ENCODE measurements around the gene GFI1. TPM values are rescaled to one million over a fixed set of nuclear protein-coding genes. Genes with fewer than 3 reads are reported as not detected.
"Not testable (repeated sequence)": the region's sequence is repeated elsewhere in the genome, so short reads cannot be mapped to it uniquely, and the experiment has no call there.

GFI1 gene
- total and polyA plus RNA-seq, 3 experiments from 2014 or later: 26.0 to 74.6 (median 70.9) TPM

DNA sequence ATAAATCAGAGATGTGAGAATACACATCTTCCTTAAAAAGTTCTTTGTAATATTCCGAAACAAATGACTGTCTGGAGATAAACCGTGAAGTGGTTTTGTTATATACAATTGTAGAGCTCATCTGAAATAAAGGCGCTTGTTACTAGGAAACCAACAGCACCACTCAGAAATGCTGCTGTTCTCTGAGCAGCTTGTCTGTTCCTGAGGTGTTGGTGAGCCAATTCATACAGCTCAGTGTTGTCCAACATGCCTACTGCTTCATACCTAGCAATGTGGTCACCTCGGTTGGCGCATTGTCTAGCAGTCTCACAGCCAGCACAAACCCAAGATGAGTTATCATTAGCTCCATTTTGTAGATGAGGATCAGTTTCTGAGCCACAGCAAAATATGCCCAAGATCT, 44.4 kb downstream of the GFI1 start:
- DNase-seq: no peak
- no peaks in the 10 kb centered on the region for H3K36me3 ChIP-seq (ENCODE audit: insufficient read depth, low read length)
- H3K27me3 Mint-ChIP-seq: peaks cover 0 to 1% of the 10 kb centered on the region in 2 donors
- H3K27me3 ChIP-seq (ENCODE audit: insufficient read depth, low read length, poor library complexity, severe bottlenecking): no peaks in the 10 kb centered on the region
- H3K4me3 Mint-ChIP-seq: no peak overlapping the region
- no peaks in the 10 kb centered on the region for H3K36me3 Mint-ChIP-seq
- no peaks in the 10 kb centered on the region for H3K9me3 ChIP-seq (ENCODE audit: low read length)
- ChIA-PET POLR2A (no interaction called here), CTCF (interaction anchor here (1.1 to 1.2 kb wide), 3 partner anchors 13 to 24 kb away, joined by 3 to 4 read pairs (median 3); no protein-coding TSS in a partner anchor)
- no peaks in the 10 kb centered on the region for H3K4me1 ChIP-seq (ENCODE audit: insufficient read depth, low read length)
- no peak overlapping the region for H3K27ac Mint-ChIP-seq
- H3K27ac ChIP-seq (ENCODE audit: low read depth, low read length): no peak overlapping the region
- no peaks in the 10 kb centered on the region for H3K9me3 Mint-ChIP-seq
- peaks cover 0 to 9% (median 7%) of the 10 kb centered on the region in 3 donors for H3K4me1 Mint-ChIP-seq
- H3K4me3 ChIP-seq (ENCODE audit: low read length): no peak overlapping the region

DNA sequence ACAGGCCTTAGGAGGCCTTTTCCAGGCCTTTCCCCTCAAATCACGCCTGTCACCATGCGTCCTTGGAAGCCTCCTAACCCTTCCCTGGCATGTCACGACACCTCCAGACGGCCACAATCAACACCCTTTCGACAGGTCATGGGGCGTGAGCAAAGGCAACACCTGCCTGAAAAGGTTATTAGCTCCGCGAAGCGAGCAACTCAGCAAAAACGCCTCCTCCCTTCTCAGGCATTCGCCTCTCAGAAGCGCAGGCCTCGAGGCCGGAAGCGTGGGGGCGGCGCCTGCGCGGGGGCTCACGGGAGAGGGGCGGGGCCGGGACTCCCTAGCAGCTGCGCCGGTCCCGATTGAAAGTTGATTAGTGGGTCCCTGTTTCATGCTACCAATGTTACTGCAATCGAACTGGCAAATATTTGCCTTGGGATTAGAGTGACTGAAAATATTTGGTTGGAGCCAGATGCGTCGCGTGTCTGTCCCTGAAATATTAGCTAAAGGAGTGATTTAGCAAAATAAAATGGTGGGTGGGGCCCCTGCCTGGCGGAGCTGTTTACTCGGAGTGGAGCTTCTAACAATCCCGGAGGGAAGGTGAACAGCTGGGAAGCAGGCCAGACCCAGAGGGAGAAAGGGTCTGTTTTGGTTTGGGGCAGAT, 44.9 kb downstream of the GFI1 start:
- CTCF ChIA-PET: interaction anchor here (1.1 to 1.2 kb wide), 2 partner anchors 14 to 17 kb away, joined by 3 to 4 read pairs; no protein-coding TSS in a partner anchor

DNA sequence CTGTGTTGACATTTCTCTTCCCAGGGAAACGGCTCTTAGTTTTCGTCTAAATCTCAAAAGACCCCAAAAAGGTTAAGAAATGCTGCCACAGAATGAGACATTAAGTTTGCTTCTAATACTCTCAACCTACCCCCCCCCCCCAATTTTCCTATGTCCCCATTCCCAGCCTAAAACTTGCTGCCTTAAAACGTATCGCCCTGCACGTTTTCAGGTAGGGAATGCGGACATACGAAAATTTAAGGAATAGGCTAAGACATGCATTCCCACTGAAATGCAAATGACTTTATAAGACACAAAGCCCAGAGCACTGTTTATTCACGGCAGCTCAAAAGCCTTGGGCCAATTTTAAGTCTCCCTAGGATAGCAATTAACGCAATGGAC, 45.4 kb downstream of the GFI1 start:
- CTCF ChIA-PET: no interaction called here
- DNase-seq: no peak
- H3K9me3 ChIP-seq (ENCODE audit: low read length): no peaks in the 10 kb centered on the region
- H3K27me3 ChIP-seq (ENCODE audit: insufficient read depth, low read length, poor library complexity, severe bottlenecking): no peaks in the 10 kb centered on the region
- H3K4me3 ChIP-seq (ENCODE audit: low read length): no peak overlapping the region
- Mint-ChIP-seq H3K4me1 (peaks cover 0 to 9% (median 7%) of the 10 kb centered on the region in 3 donors), H3K27ac (peak overlapping the region in 1 of 8 donors; percentile 9), H3K36me3 (no peaks in the 10 kb centered on the region), H3K27me3 (peaks cover 0 to 1% of the 10 kb centered on the region in 2 donors), H3K9me3 (no peaks in the 10 kb centered on the region), H3K4me3 (no peak overlapping the region)
- POLR2A ChIA-PET: no interaction called here
- H3K36me3 ChIP-seq (ENCODE audit: insufficient read depth, low read length): no peaks in the 10 kb centered on the region
- H3K4me1 ChIP-seq (ENCODE audit: insufficient read depth, low read length): no peaks in the 10 kb centered on the region
- no peak overlapping the region for H3K27ac ChIP-seq (ENCODE audit: low read depth, low read length)

More for the DNA sequence above, 44.9 kb downstream of the GFI1 start:
- Histone ChIP-seq H3K4me3 (ENCODE audit: low read length) (no peak overlapping the region), H3K27me3 (ENCODE audit: insufficient read depth, low read length, poor library complexity, severe bottlenecking) (no peaks in the 10 kb centered on the region), H3K27ac (ENCODE audit: low read depth, low read length) (no peak overlapping the region), H3K4me1 (ENCODE audit: insufficient read depth, low read length) (no peaks in the 10 kb centered on the region), H3K36me3 (ENCODE audit: insufficient read depth, low read length) (no peaks in the 10 kb centered on the region), H3K9me3 (ENCODE audit: low read length) (no peaks in the 10 kb centered on the region)
- DNase-seq: no peak
- H3K4me1 Mint-ChIP-seq: peaks cover 0 to 9% (median 7%) of the 10 kb centered on the region in 3 donors
- no peak overlapping the region for H3K27ac Mint-ChIP-seq
- H3K9me3 Mint-ChIP-seq: no peaks in the 10 kb centered on the region
- no peak overlapping the region for H3K4me3 Mint-ChIP-seq
- peaks cover 0 to 1% of the 10 kb centered on the region in 2 donors for H3K27me3 Mint-ChIP-seq
- no peaks in the 10 kb centered on the region for H3K36me3 Mint-ChIP-seq
- POLR2A ChIA-PET: no interaction called here

DNA sequence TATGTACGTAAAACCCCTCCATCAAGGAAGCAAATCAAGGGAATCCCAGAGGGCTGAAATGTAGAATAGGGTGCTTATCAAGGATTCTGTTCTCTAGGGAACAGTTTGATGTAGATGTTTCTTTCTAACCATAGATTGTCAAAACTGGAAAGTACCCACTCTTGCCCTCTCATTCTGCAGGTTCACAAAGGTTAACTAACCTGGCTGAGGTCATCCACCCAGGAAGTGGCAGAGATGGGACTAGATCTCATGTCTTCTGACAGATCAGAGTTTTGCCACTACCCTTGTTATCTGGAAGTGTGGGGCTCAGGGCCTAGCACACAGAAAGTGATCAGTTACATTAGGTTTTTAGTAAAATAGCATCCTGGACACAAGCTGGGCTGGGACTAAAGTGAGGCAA, 47.4 kb downstream of the GFI1 start:
- POLR2A ChIA-PET: no interaction called here

DNA sequence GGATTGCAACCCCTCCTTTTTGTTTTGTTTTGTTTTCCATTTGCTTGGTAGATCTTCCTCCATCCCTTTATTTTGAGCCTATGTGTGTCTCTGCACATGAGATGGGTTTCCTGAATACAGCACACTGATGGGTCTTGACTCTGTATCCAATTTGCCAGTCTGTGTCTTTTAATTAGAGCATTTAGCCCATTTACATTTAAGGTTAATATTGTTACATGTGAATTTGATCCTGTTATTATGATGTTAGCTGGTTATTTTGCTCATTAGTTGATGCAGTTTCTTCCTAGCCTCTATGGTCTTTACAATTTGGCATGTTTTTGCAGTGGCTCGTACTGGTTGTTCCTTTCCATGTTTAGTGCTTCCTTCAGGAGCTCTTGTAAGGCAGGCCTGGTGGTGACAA, 52.2 kb downstream of the GFI1 start:
- DNase-seq; H3K9me3 ChIP-seq (ENCODE audit: low read length); H3K27me3 Mint-ChIP-seq; H3K9me3 Mint-ChIP-seq; POLR2A ChIA-PET; H3K27ac Mint-ChIP-seq; H3K27ac ChIP-seq (ENCODE audit: low read depth, low read length); CTCF ChIA-PET; H3K4me1 Mint-ChIP-seq; H3K4me3 Mint-ChIP-seq; H3K36me3 Mint-ChIP-seq; H3K36me3 ChIP-seq (ENCODE audit: insufficient read depth, low read length); H3K27me3 ChIP-seq (ENCODE audit: insufficient read depth, low read length, poor library complexity, severe bottlenecking); H3K4me1 ChIP-seq (ENCODE audit: insufficient read depth, low read length); H3K4me3 ChIP-seq (ENCODE audit: low read length): not testable (repeated sequence)

More for the DNA sequence above, 47.4 kb downstream of the GFI1 start:
- H3K4me1 ChIP-seq (ENCODE audit: insufficient read depth, low read length): no peaks in the 10 kb centered on the region
- H3K27ac Mint-ChIP-seq: no peak overlapping the region
- no peak overlapping the region for H3K27ac ChIP-seq (ENCODE audit: low read depth, low read length)
- no peak for DNase-seq
- peaks cover 0 to 5% (median 0%) of the 10 kb centered on the region in 3 donors for H3K36me3 Mint-ChIP-seq
- CTCF ChIA-PET: no interaction called here
- no peaks in the 10 kb centered on the region for H3K9me3 Mint-ChIP-seq
- no peak overlapping the region for H3K4me3 ChIP-seq (ENCODE audit: low read length)
- no peaks in the 10 kb centered on the region for H3K27me3 ChIP-seq (ENCODE audit: insufficient read depth, low read length, poor library complexity, severe bottlenecking)
- peaks cover 0 to 1% of the 10 kb centered on the region in 2 donors for H3K27me3 Mint-ChIP-seq
- H3K9me3 ChIP-seq (ENCODE audit: low read length): no peaks in the 10 kb centered on the region
- no peak overlapping the region for H3K4me3 Mint-ChIP-seq
- no peaks in the 10 kb centered on the region for H3K36me3 ChIP-seq (ENCODE audit: insufficient read depth, low read length)
- H3K4me1 Mint-ChIP-seq: peaks cover 0 to 8% (median 4%) of the 10 kb centered on the region in 3 donors

DNA sequence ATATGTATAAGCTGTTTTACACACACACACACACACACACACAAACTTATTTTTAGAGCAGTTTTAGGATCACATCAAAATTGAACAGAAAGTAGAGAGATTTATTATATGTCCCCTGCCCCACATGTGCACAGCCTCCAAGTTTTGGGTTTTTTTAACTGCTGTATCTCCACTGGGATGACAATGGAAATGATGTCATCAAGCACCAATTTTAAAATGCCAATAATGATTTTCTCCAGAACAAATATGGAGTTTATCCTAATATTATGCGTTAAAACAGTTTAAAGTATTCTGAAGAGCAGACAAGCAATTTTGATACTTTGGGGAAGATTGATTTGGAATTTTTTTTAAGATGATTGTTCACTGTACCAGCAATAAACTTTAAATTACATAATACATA, 56.7 kb downstream of the GFI1 start:
- H3K4me3 Mint-ChIP-seq: no peak overlapping the region
- no peaks in the 10 kb centered on the region for H3K4me1 ChIP-seq (ENCODE audit: insufficient read depth, low read length)
- CTCF ChIA-PET: no interaction called here
- no peaks in the 10 kb centered on the region for H3K9me3 ChIP-seq (ENCODE audit: low read length)
- no peaks in the 10 kb centered on the region for H3K27me3 ChIP-seq (ENCODE audit: insufficient read depth, low read length, poor library complexity, severe bottlenecking)
- DNase-seq: no peak
- H3K27me3 Mint-ChIP-seq: no peaks in the 10 kb centered on the region
- H3K9me3 Mint-ChIP-seq: no peaks in the 10 kb centered on the region
- peaks cover 0 to 5% (median 0%) of the 10 kb centered on the region in 3 donors for H3K36me3 Mint-ChIP-seq
- no peaks in the 10 kb centered on the region for H3K4me1 Mint-ChIP-seq
- POLR2A ChIA-PET: no interaction called here
- H3K36me3 ChIP-seq (ENCODE audit: insufficient read depth, low read length): no peaks in the 10 kb centered on the region
- no peak overlapping the region for H3K4me3 ChIP-seq (ENCODE audit: low read length)
- no peak overlapping the region for H3K27ac ChIP-seq (ENCODE audit: low read depth, low read length)
- H3K27ac Mint-ChIP-seq: peak overlapping the region in 1 of 8 donors; percentile 27

DNA sequence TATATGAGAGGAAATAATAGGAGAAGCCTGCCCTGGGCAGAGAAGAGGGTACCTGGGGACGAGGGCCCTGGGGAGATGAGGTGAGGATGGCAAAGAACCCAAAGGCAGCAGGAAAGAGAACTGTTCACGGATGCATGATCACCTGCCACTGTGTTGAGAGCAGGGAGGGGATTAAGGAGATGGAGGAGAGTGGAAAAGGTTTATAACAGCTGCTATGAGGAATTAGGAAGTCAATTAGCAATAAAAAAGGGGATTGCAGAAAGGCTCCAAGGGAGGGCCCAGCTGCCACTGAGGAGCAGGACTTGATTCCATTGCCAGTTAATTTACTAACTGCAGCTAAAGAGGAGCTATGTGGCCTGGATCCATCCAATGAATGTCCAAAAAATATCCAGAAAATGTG, 61.1 kb downstream of the GFI1 start:
- no peaks in the 10 kb centered on the region for H3K4me1 Mint-ChIP-seq
- no peaks in the 10 kb centered on the region for H3K27me3 Mint-ChIP-seq
- H3K36me3 Mint-ChIP-seq: no peaks in the 10 kb centered on the region
- DNase-seq: no peak
- Histone ChIP-seq H3K9me3 (ENCODE audit: low read length) (no peaks in the 10 kb centered on the region), H3K27me3 (ENCODE audit: insufficient read depth, low read length, poor library complexity, severe bottlenecking) (no peaks in the 10 kb centered on the region), H3K4me3 (ENCODE audit: low read length) (no peak overlapping the region), H3K4me1 (ENCODE audit: insufficient read depth, low read length) (no peaks in the 10 kb centered on the region), H3K27ac (ENCODE audit: low read depth, low read length) (no peak overlapping the region), H3K36me3 (ENCODE audit: insufficient read depth, low read length) (no peaks in the 10 kb centered on the region)
- CTCF ChIA-PET: interaction anchor here (0.7 kb wide), 1 partner anchor 17 kb away, joined by 3 read pairs; no protein-coding TSS in a partner anchor
- H3K27ac Mint-ChIP-seq: peak overlapping the region in 3 of 8 donors; percentile 4 to 56 (median 38)
- POLR2A ChIA-PET: no interaction called here
- H3K4me3 Mint-ChIP-seq: no peak overlapping the region
- no peaks in the 10 kb centered on the region for H3K9me3 Mint-ChIP-seq
